Sigmoid colon (tissue), 3 donors: ENCODE results near the gene PPP4C.

Experiments
- POLR2A ChIP-seq, 2 donors: fragments of 450-650 bp; IDR thresholded peaks; one replicate each; pipeline ENCODE4 v1.6.1; 2016; ENCODE audit warnings: antibody characterized with exemption in 2 of 2, mild to moderate bottlenecking in 2 of 2, moderate library complexity in 2 of 2
- TF ChIP-seq, protein P1 (sequence below), 4 experiments: fragments of 450-650 bp in 3 of 4; fragments of 200-600 bp in 1 of 4; IDR thresholded peaks; one replicate each; pipeline ENCODE4 v1.5.1; 2016 to 2019; ENCODE audit warnings: antibody characterized with exemption in 4 of 4, mild to moderate bottlenecking in 3 of 4, moderate library complexity in 2 of 4

DNA sequence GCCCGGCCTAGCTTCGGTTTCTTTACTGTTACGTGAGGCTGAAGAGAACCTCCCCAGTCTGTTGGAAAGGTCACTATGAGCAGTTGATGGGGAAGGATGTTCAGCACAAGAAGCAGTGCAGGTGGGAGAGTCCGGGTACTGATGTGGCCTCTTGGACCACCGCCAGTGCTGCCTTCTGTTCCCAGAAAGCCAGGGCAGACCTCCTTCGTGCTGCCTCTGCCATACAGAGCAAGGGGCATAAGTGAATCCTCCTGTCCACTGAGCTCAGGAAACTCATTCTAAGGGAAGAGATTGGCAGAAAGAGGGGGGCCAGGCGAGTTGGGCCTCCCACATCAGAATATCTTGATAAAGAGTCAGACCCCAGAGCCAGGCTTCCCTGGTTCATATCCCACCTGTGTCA lies 3.7 kb downstream of the PPP4C start:
- TF ChIP-seq, protein P1, sequence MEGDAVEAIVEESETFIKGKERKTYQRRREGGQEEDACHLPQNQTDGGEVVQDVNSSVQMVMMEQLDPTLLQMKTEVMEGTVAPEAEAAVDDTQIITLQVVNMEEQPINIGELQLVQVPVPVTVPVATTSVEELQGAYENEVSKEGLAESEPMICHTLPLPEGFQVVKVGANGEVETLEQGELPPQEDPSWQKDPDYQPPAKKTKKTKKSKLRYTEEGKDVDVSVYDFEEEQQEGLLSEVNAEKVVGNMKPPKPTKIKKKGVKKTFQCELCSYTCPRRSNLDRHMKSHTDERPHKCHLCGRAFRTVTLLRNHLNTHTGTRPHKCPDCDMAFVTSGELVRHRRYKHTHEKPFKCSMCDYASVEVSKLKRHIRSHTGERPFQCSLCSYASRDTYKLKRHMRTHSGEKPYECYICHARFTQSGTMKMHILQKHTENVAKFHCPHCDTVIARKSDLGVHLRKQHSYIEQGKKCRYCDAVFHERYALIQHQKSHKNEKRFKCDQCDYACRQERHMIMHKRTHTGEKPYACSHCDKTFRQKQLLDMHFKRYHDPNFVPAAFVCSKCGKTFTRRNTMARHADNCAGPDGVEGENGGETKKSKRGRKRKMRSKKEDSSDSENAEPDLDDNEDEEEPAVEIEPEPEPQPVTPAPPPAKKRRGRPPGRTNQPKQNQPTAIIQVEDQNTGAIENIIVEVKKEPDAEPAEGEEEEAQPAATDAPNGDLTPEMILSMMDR (IDR thresholded peaks at IDR 0.05): no peak
- no peak for TF ChIP-seq POLR2A (IDR thresholded peaks at IDR 0.05)
